IMR-90 (cell line): Measurements from ENCODE around the gene LCP1. TPM values are rescaled to one million over a fixed set of nuclear protein-coding genes. Genes with fewer than 3 reads are reported as not detected.
A peak's percentile ranks its signal among the peaks of the same experiment; 100 is the strongest.

Source experiments
- ATAC-seq: fragments of 200-7000 bp; cut with Tn5 transposase; 2 replicates; pipeline ENCODE4 v1.9.1; 2020; ENCODE audit warnings: low read depth, mild to moderate bottlenecking, moderate library complexity
- BruUV-seq: library from RNA; stranded (reverse); fragments of 400-500 nt; replicated peaks from 2 replicates; lab custom pipeline; 2021; lab: Mats Ljungman, UMichigan
- CTCF ChIA-PET: fragments of 300-600 bp; formaldehyde crosslinking; extraction: SDS; loops from one replicate; lab custom pipeline; 2021; ENCODE audit warnings: antibody characterized with exemption; lab: Yijun Ruan, JAX
- POLR2A ChIA-PET: fragments of 300-600 bp; sonication (Branson Sonifier 250); formaldehyde crosslinking; loops from one replicate; lab custom pipeline; 2022; ENCODE audit warnings: antibody characterized with exemption; ENCODE audit not compliant: unreplicated experiment; lab: Charles Lee
- DNase-seq: peaks from one replicate; pipeline ENCODE4 v3.0.0; 2013
- H2AFZ ChIP-seq: replicated peaks from 2 replicates; pipeline ENCODE3; 2013; ENCODE audit warnings: low read length, mild to moderate bottlenecking; ENCODE audit not compliant: poor library complexity
- H2AK5ac ChIP-seq: 2 replicates; pipeline ENCODE4 v1.6.1; 2013; ENCODE audit warnings: low read depth, low read length, inconsistent platforms
- H2AK9ac ChIP-seq: replicated peaks from 2 replicates; pipeline ENCODE3; 2013; ENCODE audit warnings: mild to moderate bottlenecking, low read depth, low read length, moderate library complexity; ENCODE audit not compliant: poor library complexity
- H2BK120ac ChIP-seq: 2 replicates; pipeline ENCODE4 v1.6.1; 2013; ENCODE audit warnings: low read depth, low read length, inconsistent platforms
- H2BK15ac ChIP-seq: 3 replicates; pipeline ENCODE4 v1.6.1; 2013; ENCODE audit warnings: low read depth, low read length, inconsistent platforms
- H2BK20ac ChIP-seq: 2 replicates; pipeline ENCODE4 v1.6.1; 2013; ENCODE audit warnings: low read depth, mild to moderate bottlenecking, inconsistent platforms, low read length, moderate library complexity
- H2BK5ac ChIP-seq: 2 replicates; pipeline ENCODE4 v1.6.1; 2013; ENCODE audit warnings: mild to moderate bottlenecking, low read depth, low read length, inconsistent platforms; ENCODE audit not compliant: poor library complexity, severe bottlenecking
- H3K14ac ChIP-seq: replicated peaks from 2 replicates; pipeline ENCODE4 v1.6.1; 2013; ENCODE audit warnings: low read depth, low read length, inconsistent platforms
- H3K18ac ChIP-seq: 2 replicates; pipeline ENCODE4 v1.6.1; 2013; ENCODE audit warnings: low read depth, low read length, control low read depth
- H3K23ac ChIP-seq: 2 replicates; pipeline ENCODE4 v1.6.1; 2013; ENCODE audit warnings: low read depth, low read length, inconsistent platforms
- H3K27ac ChIP-seq: 2 replicates; pipeline ENCODE4 v1.5.1; 2013; ENCODE audit warnings: mild to moderate bottlenecking, control low read depth, low read length; ENCODE audit not compliant: insufficient read depth
- H3K27me3 ChIP-seq: 2 replicates; pipeline ENCODE4 v1.6.1; 2013; ENCODE audit warnings: low read length; ENCODE audit not compliant: control insufficient read depth, insufficient read depth
- H3K36me3 ChIP-seq: 2 replicates; pipeline ENCODE4 v1.6.1; 2013; ENCODE audit warnings: low read length, mixed read lengths; ENCODE audit not compliant: control insufficient read depth, insufficient read depth
- H3K4ac ChIP-seq: 2 replicates; pipeline ENCODE4 v1.6.1; 2013; ENCODE audit warnings: low read depth, low read length, inconsistent platforms
- H3K4me1 ChIP-seq: 2 replicates; pipeline ENCODE4 v1.6.1; 2013; ENCODE audit warnings: low read length, mixed read lengths; ENCODE audit not compliant: control insufficient read depth, insufficient read depth
- H3K4me2 ChIP-seq: 2 replicates; pipeline ENCODE4 v1.6.1; 2013; ENCODE audit warnings: low read depth, mild to moderate bottlenecking, control low read depth, low read length, moderate library complexity
- H3K4me3 ChIP-seq: 2 replicates; pipeline ENCODE4 v1.5.1; 2013; ENCODE audit warnings: low read depth, mild to moderate bottlenecking, control low read depth, low read length, moderate library complexity; ENCODE audit not compliant: insufficient read depth
- H3K56ac ChIP-seq: 2 replicates; pipeline ENCODE4 v1.6.1; 2013; ENCODE audit warnings: low read length, inconsistent platforms; ENCODE audit not compliant: insufficient read depth; ENCODE audit errors: extremely low read depth
- H3K79me1 ChIP-seq, 2 experiments: 2 replicates each; pipeline ENCODE4 v1.6.1; 2013; ENCODE audit warnings: low read length in 2 of 2, inconsistent platforms in 1 of 2, low read depth in 1 of 2
- H3K9ac ChIP-seq: 2 replicates; pipeline ENCODE4 v1.6.1; 2013; ENCODE audit warnings: low read depth, low read length, control low read depth
- H3K9me1 ChIP-seq: 2 replicates; pipeline ENCODE4 v1.6.1; 2013; ENCODE audit warnings: low read length, inconsistent platforms; ENCODE audit not compliant: insufficient read depth
- H3K9me3 ChIP-seq: 2 replicates; pipeline ENCODE4 v1.6.1; 2013; ENCODE audit warnings: low read length; ENCODE audit not compliant: control insufficient read depth, insufficient read depth
- H4K20me1 ChIP-seq: 2 replicates; pipeline ENCODE4 v1.6.1; 2013; ENCODE audit warnings: low read length, inconsistent platforms; ENCODE audit not compliant: insufficient read depth
- H4K5ac ChIP-seq: 2 replicates; pipeline ENCODE4 v1.6.1; 2013; ENCODE audit warnings: mild to moderate bottlenecking, low read depth, low read length, control low read depth
- H4K8ac ChIP-seq, 2 experiments: 2 replicates each; pipeline ENCODE4 v1.6.1; 2013; ENCODE audit warnings: low read depth in 2 of 2, low read length in 2 of 2, control low read depth in 1 of 2, inconsistent platforms in 1 of 2
- H4K91ac ChIP-seq: 2 replicates; pipeline ENCODE4 v1.6.1; 2013; ENCODE audit warnings: low read depth, low read length, inconsistent platforms; ENCODE audit not compliant: insufficient read depth
- CTCF ChIP-seq: conservative IDR thresholded peaks from 2 replicates; pipeline ENCODE4 v1.5.1; 2012; ENCODE audit warnings: mild to moderate bottlenecking, low read depth, low read length, improper control_type of control experiment
- MAFK ChIP-seq: IDR thresholded peaks from 2 replicates; pipeline ENCODE4 v1.6.1; 2012; ENCODE audit warnings: low read depth, low read length, improper control_type of control experiment
- RFX5 ChIP-seq: IDR thresholded peaks from 2 replicates; pipeline ENCODE4 v1.8.0; 2012; ENCODE audit warnings: low read depth, mild to moderate bottlenecking, low read length, moderate library complexity
- WGBS, 2 experiments: methylation state at CpG; one replicate each; pipeline versions ENCODE4 v1.1.5 to v1.1.7; 2013; ENCODE audit warnings: missing lambda C conversion rate in 2 of 2; ENCODE audit not compliant: insufficient read length in 1 of 2; ENCODE audit errors: extremely low coverage in 2 of 2; 5-methylcytosine and 5-hydroxymethylcytosine counted together
- dilution Hi-C: fragments of 300-500 bp; cut with HindIII; formaldehyde crosslinking; loops from one replicate; pipeline ENCODE4 v1.14.3; 2018; ENCODE audit warnings: low sequenced_read_pairs; ENCODE audit not compliant: unreplicated experiment
- in situ Hi-C: fragments of 300-500 bp; cut with MboI; formaldehyde crosslinking; loops from 3 replicates; pipeline ENCODE4 v1.14.3; 2019; ENCODE audit warnings: low sequenced_read_pairs, inconsistent platforms, mixed read lengths
- intact Hi-C: fragments of 100-400 bp; cut with micrococcal nuclease; formaldehyde crosslinking; loops from 2 replicates; pipeline ENCODE4 v1.10.0; 2022
- polyA plus RNA-seq, 3 experiments: library from polyadenylated mRNA; depleted of rRNA; stranded (reverse); fragments of >200 nt; gene quantifications; 2 replicates each; pipeline ENCODE4 v1.2.3, GENCODE V29; 2012; ENCODE audit warnings: low replicate concordance in 1 of 3
- total RNA-seq: library from RNA; depleted of rRNA; stranded (reverse); fragments of >200 nt; gene quantifications from 2 replicates; pipeline ENCODE4 v1.2.3, GENCODE V29; 2012

The LCP1 gene
- total and polyA plus RNA-seq, 2 of the 4 experiments (the other 2 are of a cell fraction), result not detected

- H3K4me3 ChIP-seq, result no peak overlapping the region
- no peak overlapping the region for H2BK20ac ChIP-seq
- H3K23ac ChIP-seq, result no peak overlapping the region
- ChIA-PET POLR2A (no interaction called here), CTCF (no interaction called here)
- no peak overlapping the region for H3K9ac ChIP-seq
- DNase-seq (no peak), ATAC-seq (no peak)
- no CpG with 5 or more reads among the region's 6 CpGs for WGBS, 2 experiments
- no TSS peak for BruUV-seq
- no peak overlapping the region for H2BK15ac ChIP-seq
- no peaks in the 10 kb centered on the region for H3K4me1 ChIP-seq
- H2AK9ac ChIP-seq, result no peak overlapping the region
- H3K4ac ChIP-seq, result no peak overlapping the region
- no peak overlapping the region for H2AK5ac ChIP-seq
- no peaks in the 10 kb centered on the region for H3K9me3 ChIP-seq
- H3K9me1 ChIP-seq, result no peaks in the 10 kb centered on the region
- in situ Hi-C loops, result no loop called here
- no peaks in the 10 kb centered on the region for H3K36me3 ChIP-seq
- intact Hi-C loops, result no loop called here
- H4K20me1 ChIP-seq, result no peaks in the 10 kb centered on the region
- H3K14ac ChIP-seq, result no peak overlapping the region
- TF ChIP-seq RFX5, result no peak
- peak; percentile 17; the same call in 1 of the 2 replicates for TF ChIP-seq CTCF
- no peak for TF ChIP-seq MAFK
- no peaks in the 10 kb centered on the region for H3K79me1 ChIP-seq
- H3K27me3 ChIP-seq, result peaks cover 2% of the 10 kb centered on the region; the same call in 1 of the 2 replicates
- no peak overlapping the region for H3K56ac ChIP-seq
- no peak overlapping the region for H4K8ac ChIP-seq
- no peak overlapping the region for H4K5ac ChIP-seq
- H3K4me2 ChIP-seq, result no peak overlapping the region
- dilution Hi-C loops, result no loop called here
- H2BK5ac ChIP-seq, result no peak overlapping the region
- H4K91ac ChIP-seq, result no peak overlapping the region
- no peak overlapping the region for H2BK120ac ChIP-seq
- H3K27ac ChIP-seq, result no peak overlapping the region
- H2AFZ ChIP-seq, result no peak overlapping the region
- no peak overlapping the region for H3K18ac ChIP-seq
Measured at GRCh38 chr13:46184277-46184699, 2.3 kb upstream of the LCP1 start.
